Measurements from ENCODE around the gene PPP1R36.

PPP1R36 gene

GRCh38 chr14:64584190-64584589 lies 34.4 kb downstream of the PPP1R36 start:
- H3K4me3 ChIP-seq (ENCODE audit: low read depth, low read length), result no peak overlapping the region
- no peak for TF ChIP-seq CTCF (IDR thresholded peaks at IDR 0.05; ENCODE audit: borderline replicate concordance, insufficient read depth, low read depth, low read length)

GRCh38 chr14:64591809-64592208 lies 42.0 kb downstream of the PPP1R36 start:
- no peak for TF ChIP-seq CTCF (IDR thresholded peaks at IDR 0.05; ENCODE audit: borderline replicate concordance, insufficient read depth, low read depth, low read length)
- H3K4me3 ChIP-seq (ENCODE audit: low read depth, low read length), result no peak overlapping the region

- H3K4me3 ChIP-seq (ENCODE audit: low read depth, low read length), result no peak overlapping the region
- TF ChIP-seq CTCF (IDR thresholded peaks at IDR 0.05; ENCODE audit: borderline replicate concordance, insufficient read depth, low read depth, low read length), result no peak
Measured at GRCh38 chr14:64594438-64594837, 44.7 kb downstream of the PPP1R36 start.

GRCh38 chr14:64598404-64598803 lies 48.6 kb downstream of the PPP1R36 start:
- TF ChIP-seq CTCF (IDR thresholded peaks at IDR 0.05; ENCODE audit: borderline replicate concordance, insufficient read depth, low read depth, low read length), result no peak
- H3K4me3 ChIP-seq (ENCODE audit: low read depth, low read length), result no peak overlapping the region

- H3K4me3 ChIP-seq (ENCODE audit: low read depth, low read length), result no peak overlapping the region
- TF ChIP-seq CTCF (IDR thresholded peaks at IDR 0.05; ENCODE audit: borderline replicate concordance, insufficient read depth, low read depth, low read length), result no peak
Measured at GRCh38 chr14:64601571-64601970, 51.8 kb downstream of the PPP1R36 start.

- no peak for TF ChIP-seq CTCF (IDR thresholded peaks at IDR 0.05; ENCODE audit: borderline replicate concordance, insufficient read depth, low read depth, low read length)
- H3K4me3 ChIP-seq (ENCODE audit: low read depth, low read length), result no peak overlapping the region
Measured at GRCh38 chr14:64602826-64603225, 53.1 kb downstream of the PPP1R36 start.

GRCh38 chr14:64604001-64604400 lies 54.2 kb downstream of the PPP1R36 start:
- TF ChIP-seq CTCF (IDR thresholded peaks at IDR 0.05; ENCODE audit: borderline replicate concordance, insufficient read depth, low read depth, low read length), result no peak

More at GRCh38 chr14:64604001-64604400, 54.2 kb downstream of the PPP1R36 start:
- no peak overlapping the region for H3K4me3 ChIP-seq (ENCODE audit: low read depth, low read length)

Data from GM12875 (cell line).